Measurements from ENCODE around the gene AK5.
"Not testable (repeated sequence)": the region's sequence is repeated elsewhere in the genome, so short reads cannot be mapped to it uniquely, and the experiment has no call there.

AK5 gene

DNA sequence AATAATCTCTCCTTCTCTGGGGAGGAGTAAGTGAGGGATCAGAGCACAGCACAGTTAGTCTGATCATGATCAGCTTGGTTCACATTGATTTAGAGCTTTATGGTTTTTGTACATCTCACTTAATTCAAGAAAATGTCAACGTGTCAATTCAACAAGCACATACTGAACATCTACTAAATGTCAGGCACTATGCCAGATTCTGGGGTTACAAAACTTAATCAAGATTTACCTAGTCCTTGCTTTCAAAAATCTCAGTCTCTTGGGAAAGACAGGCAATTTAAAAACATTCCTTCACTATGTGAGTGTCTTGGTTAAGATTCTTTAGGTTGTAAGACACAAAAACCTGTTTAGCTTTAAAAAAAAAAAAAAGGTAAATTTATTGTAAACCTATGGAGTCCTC lies 181.4 kb downstream of the AK5 start:
- DNase-seq, result no peak

DNA sequence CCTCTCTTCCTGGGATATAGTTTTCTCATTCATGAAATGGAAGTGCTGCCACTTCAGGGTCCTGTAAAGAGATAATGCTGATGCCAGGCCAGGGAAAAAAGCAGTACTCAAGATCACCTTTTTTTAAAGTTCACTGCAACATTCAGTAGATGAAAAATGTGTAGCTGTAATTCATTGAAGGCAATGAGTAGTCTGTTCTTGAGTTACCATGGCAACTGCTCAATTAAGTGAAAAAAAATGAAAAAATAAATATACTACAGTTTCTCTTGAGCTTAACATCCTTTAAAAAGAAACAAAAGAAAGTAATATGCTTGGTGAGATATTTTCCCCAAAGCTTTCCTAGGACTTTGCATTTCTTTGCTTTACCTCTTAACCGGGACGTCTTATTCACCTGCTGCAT lies 183.3 kb downstream of the AK5 start:
- DNase-seq, result no peak

DNA sequence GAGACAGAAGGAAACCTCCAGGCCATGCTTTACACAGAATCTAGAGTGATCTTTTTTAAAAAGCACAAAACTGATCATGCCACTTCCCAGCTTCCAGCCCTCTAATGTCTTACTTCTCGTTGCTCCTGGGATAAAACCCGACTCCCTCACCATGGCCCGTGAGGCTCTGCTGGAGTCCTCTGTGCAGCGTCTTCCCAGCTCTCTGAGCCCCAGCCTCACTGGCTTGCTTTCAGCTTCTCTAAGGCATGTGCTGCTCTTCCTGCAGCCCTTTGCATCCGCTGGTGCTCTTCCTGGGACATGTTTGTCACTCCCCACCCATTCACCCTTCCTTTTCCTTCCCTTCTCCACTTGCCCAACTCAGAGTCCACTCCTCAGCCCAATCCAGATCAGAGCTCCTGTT lies 184.1 kb downstream of the AK5 start:
- DNase-seq, result no peak

DNA sequence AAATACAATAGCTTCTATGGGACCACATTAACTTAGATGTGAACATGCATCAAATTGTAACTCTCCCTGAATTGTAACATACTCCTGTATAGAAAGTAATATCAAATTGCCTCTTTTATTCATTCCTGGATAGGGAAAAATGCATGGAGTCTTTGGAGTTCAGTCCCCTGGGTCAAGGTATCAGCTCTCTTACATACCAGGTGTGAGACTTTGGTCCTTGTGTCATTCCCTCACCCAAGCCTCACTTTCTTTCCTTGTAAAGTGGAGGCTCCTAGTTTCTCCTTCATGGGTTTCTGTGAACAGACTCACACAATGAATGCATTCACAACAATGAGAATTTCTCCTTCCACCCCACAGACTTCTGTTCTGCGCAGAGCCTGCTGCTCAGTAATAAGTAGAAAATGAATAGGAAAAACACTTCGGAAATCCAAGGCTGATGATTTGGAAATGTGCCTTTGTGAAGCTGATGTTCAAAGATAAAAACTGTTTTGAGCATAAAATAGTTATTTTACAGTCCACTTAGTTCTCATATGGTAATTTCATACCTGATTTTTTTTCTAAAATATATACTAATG lies 185.3 kb downstream of the AK5 start:
- DNase-seq, result no peak

DNA sequence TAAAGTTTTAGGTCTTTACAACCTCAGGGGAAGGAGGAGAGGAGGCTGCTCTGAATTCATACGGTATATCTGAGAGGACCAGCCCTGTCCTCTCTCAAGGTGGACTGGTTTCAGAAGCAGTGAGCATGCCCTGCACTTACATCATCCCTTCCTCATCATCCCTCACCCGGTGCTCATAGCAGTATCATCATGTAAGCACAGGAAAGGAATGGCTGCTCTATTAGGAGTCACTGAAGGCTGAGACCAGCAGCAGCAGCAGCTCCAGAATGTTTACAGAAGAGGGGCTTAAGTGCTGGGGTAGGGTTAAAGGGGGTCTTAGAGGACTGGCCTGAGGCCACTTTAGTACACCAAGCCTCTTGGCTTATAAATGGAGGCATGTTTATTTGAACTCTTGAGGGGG lies 185.9 kb downstream of the AK5 start:
- DNase-seq, result no peak

DNA sequence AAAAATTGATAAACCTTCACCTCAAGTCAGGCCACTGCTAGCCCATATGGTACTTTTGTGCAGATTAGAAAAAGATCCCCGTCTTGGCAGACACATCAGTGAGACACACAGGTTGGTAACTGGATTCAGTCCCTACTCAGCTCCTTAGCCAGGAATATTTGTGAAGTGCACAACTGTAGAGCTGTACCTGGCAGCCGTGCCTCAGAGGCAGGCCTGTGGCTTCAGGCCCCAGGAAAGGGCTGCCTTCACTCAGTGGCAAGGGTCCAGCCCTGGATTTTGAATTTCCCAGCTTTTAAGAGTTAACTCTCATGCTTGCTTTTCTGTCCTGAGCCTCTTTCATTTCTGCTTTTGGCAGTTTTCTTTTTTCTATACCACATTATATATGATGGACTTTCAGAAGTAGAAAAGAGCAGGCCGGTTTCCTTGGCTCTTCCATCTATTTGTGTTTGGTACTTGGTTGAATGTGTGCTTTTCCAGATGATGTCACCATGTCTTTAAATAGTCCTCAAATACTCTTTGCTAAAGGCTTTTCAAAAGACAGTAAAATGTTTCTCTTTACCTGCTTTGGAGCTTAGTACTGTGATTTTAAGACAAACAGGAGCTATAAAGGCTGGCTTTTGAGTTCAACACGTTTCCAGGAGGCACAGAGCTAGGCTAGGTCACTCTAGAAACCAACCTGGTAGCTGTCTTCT lies 186.6 kb downstream of the AK5 start:
- DNase-seq, result no peak

DNA sequence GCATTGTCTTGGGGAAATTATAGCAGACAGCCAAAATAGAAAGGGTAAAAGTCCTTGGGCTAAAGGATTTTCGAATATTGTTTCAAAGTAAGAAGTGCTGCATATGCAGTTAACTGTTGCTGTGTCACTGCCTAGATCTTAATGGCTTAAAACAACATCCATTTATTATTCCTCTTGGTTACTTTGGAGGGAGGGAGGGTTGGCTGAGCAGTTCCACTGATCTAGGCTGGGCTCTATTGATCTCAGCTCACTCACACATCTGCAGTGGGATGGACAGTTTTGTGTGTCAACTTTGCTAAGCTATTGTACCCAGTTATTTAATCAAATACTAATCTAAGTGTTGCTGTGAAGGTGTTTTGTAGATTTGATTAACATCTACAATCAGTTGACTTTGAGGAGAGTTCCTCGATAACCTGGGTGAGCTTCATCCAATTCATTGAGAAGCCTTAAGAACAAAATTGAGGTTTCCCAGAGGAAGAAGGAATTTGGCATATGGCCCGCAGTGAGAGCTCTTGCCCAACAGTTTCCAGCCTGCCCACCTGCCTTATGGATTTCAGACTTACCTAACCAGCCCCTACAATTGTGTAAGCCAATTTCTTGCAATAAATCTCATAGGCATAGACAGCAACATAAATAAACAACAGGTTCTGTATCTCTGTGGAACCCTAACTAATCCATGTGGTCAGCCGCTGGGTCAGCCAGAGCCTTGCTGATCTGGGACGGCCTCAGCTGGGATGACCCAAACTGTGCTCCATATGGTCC lies 187.3 kb downstream of the AK5 start:
- DNase-seq, result no peak

DNA sequence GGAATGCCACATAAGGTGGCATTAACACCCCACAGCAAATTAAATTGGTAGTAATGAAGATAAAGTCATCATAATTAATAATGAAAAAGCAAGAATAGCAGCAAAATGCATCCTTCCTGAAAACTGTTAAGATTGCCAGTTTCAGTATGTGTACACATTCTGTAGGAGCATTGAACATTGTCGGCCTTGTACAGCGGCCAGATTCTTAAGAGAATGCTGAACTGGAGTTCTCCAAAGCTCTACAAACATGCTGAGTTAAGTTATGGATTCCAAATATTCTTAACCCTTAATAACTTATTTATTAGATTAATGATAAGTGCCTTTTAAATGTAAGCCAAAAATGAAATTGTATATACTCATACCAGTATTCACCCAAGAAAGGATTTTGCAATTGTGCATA lies 189.9 kb downstream of the AK5 start:
- no peak for DNase-seq

DNA sequence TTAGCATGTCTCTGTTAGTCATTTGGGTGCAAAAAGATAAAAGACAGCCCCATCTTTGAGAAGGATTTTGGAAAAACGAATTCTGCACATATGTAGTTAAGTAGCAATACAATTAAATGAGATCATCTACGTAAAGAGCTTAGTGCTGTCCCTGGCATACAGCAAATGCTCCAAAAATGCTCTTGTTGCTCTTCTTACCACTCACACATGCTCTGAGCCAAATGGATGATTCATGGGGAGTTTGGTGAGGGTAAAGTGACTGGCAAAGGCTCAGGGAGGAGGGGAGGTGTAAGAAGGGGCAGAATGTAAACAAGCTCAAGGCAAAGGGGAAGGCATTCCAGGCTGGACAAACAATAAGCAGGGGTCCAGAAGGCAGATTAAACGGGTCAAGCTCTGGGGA lies 191.9 kb downstream of the AK5 start:
- peak; percentile 85 for DNase-seq

DNA sequence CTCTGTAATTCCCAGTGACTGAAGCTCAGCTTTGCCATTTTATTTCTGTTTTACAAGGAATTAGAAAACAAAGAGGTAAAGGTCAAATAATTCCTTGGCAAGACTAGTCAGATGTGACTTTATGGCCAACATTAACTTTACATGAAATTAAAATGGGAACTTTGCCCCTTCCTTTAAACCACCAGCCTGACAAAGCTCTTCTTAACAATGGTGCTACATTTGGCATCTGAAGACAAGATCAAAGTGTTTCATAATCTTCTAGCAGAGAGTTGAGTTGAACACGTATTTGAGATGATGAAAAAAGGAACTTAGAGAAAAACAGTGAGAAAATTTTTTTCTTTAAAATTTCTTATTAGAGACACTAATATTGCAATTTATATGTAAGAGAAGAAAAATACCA lies 193.8 kb downstream of the AK5 start:
- no peak for DNase-seq

DNA sequence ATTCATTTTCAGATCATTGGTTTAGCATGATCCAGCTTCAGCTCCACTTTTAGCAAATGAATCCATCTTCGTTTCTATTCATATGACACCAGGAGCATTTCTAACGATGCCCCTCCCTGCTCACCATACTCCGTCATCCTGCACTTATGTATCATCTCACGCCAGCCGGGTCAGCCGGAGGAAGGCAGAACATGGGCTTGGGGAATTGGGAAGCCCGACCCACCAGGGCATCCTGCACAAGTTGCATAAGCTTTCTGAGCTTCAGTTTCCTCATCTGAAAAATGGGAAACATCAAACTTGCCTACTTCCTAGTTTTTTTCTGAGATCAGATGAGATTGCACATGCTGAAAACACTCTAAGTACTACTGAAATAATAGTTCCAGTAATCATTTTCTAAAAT lies 194.7 kb downstream of the AK5 start:
- no peak for DNase-seq

DNA sequence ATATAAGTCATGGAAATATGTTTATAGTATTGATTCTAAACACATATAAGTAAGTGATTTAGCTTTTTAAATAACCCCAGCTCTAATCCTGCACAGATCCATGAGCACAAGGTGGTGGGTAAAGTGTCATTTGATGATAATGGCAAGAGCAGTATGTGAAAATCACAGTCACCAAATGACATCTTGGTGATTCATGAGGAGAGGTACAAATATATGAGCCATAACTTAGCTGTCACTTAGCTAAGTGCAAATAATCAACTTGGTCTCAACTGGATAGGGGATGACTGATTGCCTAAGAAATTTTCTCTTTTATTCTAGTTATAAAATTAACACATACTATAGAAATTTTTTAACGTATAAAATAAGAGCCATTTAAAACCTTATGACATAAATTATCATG lies 202.5 kb downstream of the AK5 start:
- DNase-seq, result no peak

DNA sequence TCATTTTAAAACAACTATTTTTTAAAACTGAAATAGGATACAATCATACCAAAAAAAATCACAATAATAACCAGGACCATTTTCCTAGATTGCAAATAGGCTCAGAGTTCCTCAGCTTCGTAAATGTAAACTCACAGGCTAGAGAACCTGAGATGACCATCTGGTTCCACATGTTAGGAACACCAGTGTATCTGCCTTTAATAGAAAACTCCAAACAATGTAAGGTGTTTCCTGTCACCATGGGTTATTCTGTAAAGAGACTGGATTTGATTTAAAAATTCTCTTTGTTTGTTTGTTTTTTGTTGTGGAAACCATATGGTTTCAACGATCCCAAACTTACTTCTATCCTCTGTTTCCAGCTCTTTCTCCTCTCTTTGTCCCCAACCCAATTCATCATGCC lies 203.1 kb downstream of the AK5 start:
- DNase-seq, result no peak

DNA sequence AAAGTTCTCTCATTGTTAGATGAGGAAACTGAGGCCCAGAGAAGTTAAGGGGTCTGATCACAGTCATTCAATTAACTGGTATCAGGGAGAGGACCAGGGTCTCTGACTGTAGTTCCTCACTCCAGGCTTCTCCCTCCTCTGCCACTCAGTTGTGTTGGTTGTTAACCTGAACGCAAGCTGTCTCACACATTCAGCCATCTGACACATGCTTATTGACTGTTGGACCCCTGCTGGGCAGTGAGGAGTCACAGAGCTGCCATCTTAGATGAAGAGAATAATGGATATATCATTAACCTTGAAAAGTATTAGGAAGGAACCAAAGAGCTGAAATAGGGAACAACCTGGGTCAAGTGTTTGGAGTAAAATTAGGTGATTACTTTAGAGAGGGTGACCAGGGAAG lies 205.8 kb downstream of the AK5 start:
- DNase-seq, result no peak

DNA sequence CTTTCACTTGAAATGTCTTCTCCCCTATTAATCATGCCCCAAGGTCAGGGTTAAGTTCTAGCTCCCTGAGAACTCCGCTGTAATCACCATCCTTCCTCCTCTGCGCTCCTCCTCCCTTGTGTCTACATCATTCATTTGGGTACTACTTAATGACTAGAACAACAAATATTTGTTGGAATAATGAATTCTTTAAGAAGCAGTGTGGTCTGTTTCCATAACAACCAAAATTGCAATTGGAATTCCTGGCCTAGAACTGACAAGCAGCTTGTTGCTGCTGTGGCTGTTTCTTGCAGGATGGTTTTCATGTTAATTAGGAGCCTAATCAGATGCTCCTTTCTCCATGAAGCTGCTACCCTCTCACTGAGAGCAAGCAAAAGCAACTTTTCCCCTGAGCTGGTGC lies 208.1 kb downstream of the AK5 start:
- no peak for DNase-seq

DNA sequence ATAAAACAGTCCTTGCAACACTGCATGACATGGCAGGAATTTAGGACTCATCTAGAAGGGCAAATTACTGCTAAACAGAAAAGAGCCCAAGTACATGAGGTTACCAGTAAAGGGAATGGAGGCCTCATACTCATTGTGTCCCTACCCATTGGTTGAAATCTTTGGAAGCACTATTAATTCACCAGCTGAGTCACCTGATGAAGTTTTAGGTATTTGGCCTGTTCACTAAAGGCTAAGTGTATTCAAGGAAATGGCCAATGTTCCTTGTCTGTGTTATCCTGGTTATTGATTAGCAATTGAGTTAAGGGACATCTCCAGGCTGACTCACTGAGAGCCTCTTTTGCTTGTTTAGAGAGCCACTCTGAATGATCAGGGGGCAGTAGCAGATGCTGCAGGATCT lies 212.2 kb downstream of the AK5 start:
- DNase-seq, result no peak

DNA sequence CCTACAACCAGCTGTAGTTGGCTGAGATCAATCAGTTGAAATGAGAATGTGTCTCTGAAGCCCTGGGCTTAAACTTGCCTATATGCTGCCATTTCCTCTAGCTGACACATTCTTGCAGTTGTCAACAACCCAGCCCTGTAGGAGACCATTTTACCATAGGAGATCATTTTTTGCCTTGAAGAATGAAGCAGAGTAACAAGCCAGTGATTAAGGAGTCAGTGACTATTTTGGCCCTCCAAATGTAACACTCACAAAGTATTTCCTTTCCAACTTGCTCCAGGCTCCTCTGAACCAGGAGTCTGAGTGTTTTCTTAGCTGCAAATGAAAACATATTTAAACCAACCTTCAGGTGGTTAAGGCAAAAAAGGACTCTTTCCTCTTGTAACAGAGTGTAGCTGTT lies 217.1 kb downstream of the AK5 start:
- DNase-seq, result no peak

DNA sequence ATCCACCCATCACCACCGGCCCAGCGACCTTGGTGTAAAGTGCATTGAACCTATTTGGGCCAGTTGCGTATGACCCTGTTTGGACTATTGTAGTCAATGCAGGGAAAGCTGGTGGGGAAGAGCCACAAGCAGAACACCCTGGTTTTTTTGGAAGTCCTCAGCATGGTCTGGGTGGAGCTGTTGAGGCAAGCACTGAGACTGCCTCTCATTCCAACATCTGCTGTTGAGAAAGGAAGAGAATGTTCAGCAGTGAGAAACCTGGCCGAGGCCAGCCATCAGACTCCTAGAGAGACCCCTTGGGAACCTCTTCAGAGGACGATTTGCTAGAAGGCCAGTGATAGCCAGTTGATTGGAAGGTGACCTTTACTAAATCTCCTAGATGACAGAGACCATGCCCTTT lies 217.6 kb downstream of the AK5 start:
- no peak for DNase-seq

DNA sequence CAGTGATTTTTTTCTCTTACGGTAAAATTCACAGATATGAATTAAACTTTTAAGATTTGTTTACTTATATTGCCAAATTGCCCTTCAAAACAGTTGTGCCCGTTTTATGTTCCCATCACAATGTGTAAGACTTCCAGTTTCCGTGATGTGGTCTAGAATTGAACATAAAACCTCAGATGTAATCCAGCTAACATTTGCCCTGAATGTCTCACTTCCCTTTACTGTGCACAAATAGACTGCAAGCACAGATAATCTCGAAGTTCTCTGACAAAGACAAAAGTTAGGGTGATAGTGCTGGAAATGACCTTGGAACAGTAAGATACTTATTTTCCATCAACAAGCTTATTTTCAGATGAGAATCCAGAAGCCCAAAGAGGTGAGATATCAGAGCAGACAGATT lies 223.2 kb downstream of the AK5 start:
- no peak for DNase-seq

DNA sequence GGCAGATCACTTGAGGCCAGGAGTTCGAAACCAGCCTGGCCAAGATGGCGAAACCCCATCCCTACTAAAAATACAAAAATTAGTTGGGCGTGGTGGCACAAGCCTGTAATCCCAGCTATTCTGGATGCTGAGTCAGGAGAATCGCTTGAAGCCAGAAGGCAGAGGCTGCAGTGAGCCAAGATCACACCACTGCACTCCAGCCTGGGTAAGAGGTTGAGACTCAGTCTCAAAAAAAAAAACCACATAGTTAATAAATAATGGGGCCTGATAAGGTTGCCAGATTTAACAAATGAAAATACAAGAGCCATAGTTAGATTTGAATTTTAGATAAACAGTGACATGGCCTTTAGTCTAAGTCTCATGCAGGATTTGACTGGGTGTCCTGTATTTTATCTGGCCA lies 225.0 kb downstream of the AK5 start:
- no peak for DNase-seq

DNA sequence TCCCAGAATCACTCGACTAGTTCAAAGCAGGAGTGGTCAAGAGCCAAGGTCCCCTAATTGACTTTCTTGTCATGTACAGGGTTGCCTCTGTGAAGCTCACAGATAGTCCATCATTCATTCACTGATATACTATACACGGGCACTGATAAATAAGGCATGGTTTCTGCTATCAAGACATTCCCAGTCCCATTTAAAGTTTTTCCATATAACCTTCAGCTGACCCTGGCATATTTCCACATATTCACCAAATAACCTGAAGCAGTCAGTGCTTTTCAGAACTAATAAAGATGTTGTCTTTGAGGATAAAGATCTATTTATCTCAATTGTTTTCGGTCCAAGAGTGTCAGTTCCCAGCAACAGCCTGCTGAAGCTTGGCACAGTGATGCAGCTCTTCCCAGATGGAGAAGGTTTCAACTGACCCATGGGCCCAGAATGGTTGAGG lies 227.3 kb downstream of the AK5 start:
- no peak for DNase-seq

DNA sequence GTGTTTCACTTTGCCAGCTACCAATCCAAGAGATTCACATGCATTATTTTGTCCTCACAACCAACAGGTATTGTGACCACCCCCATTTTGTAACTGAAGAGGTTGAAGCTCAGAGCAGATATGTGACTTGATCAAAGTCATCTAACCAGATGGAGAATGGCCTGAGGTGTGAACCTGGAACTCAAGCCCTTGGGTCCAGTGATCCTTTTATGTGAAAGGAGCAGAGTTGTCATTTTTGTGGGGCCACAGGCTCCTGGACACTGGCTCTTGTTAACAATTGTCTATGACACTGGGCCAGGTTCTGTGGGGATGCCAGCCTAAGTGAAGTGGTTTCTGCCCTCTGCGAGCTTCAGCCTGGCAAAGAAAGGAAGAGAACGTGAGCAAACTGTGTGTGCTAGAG lies 228.1 kb downstream of the AK5 start:
- DNase-seq, result no peak

DNA sequence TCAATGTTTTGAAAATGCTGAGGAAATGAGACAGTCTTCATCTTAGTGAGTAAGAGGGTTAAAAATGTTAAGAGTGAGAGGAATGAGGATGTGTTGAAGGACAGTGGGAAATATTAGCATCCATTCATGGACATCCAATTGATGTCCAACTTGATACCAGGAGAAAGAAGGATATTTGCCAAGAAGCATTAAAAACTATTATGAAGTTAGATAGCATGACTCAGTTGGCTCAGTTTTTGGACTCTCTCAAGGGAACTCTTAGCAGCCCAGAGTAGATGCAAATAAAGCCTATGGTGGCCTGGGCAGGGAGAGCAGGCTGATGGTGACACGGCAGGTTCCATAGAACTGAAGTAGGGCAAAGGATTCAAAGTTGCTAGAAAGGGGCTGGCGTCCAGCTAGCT lies 229.6 kb downstream of the AK5 start:
- peak; percentile 94 for DNase-seq

DNA sequence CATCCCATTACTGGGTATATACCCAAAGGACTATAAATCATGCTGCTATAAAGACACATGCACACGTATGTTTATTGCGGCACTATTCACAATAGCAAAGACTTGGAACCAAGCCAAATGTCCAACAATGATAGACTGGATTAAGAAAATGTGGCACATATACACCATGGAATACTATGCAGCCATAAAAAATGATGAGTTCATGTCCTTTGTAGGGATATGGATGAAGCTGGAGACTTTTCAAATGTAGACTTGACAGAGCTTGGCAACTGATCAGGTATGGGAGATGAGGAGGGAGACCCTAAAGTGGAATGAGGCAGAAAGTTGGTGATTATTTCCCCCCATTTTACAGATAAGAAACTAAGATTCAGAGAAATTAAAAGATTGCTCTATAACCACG lies 230.8 kb downstream of the AK5 start:
- DNase-seq, result not testable (repeated sequence)

All from HCEC 1CT (cell line).